H1 (cell line): ENCODE results near the gene SAA2. TPM values are rescaled to one million over a fixed set of nuclear protein-coding genes. Genes with fewer than 3 reads are reported as not detected.

ENCODE experiments used
- CTCF ChIA-PET: fragments of 300-600 bp; sonication (Branson Sonifier 250); formaldehyde crosslinking; loops from one replicate; lab custom pipeline; 2021; ENCODE audit not compliant: partially characterized antibody; lab: Charles Lee
- POLR2A ChIA-PET: fragments of 300-600 bp; sonication (Branson Sonifier 250); formaldehyde crosslinking; loops from one replicate; lab custom pipeline; 2021; ENCODE audit warnings: inconsistent platforms; ENCODE audit not compliant: partially characterized antibody; lab: Charles Lee
- DNase-seq, 2 experiments: peaks; one replicate each; pipeline versions ENCODE4 v3.0.0 to v3.0.0-alpha.2; 2010 to 2022; ENCODE audit warnings: low spot score in 2 of 2, low read depth in 1 of 2, mixed read lengths in 1 of 2
- FAIRE-seq: peaks from 2 replicates; lab custom pipeline; 2011; peaks lifted over from hg19 to GRCh38; lab: Jason Lieb, UNC
- H2AFZ ChIP-seq: 2 replicates; pipeline ENCODE4 v1.8.1; 2012; ENCODE audit warnings: low read length, inconsistent platforms
- H2AK5ac ChIP-seq: 2 replicates; pipeline ENCODE4 v1.6.1; 2013; ENCODE audit warnings: low read depth, low read length
- H2BK120ac ChIP-seq: replicated peaks from 2 replicates; pipeline ENCODE3; 2013; ENCODE audit warnings: low read depth, low read length, inconsistent platforms
- H2BK12ac ChIP-seq: 2 replicates; pipeline ENCODE4 v1.6.1; 2013; ENCODE audit warnings: low read depth, low read length
- H2BK15ac ChIP-seq: 2 replicates; pipeline ENCODE4 v1.6.1; 2013; ENCODE audit warnings: low read length
- H2BK20ac ChIP-seq: 2 replicates; pipeline ENCODE4 v1.6.1; 2013; ENCODE audit warnings: low read length
- H2BK5ac ChIP-seq: 2 replicates; pipeline ENCODE4 v1.6.1; 2013; ENCODE audit warnings: low read depth, low read length
- H3K14ac ChIP-seq: 2 replicates; pipeline ENCODE4 v1.6.1; 2013; ENCODE audit warnings: inconsistent platforms; ENCODE audit not compliant: insufficient read length
- H3K18ac ChIP-seq: 2 replicates; pipeline ENCODE4 v1.6.1; 2013; ENCODE audit warnings: low read length; ENCODE audit errors: extremely low read depth
- H3K23ac ChIP-seq: 2 replicates; pipeline ENCODE4 v1.6.1; 2013; ENCODE audit warnings: inconsistent platforms; ENCODE audit not compliant: insufficient read length
- H3K23me2 ChIP-seq: 2 replicates; pipeline ENCODE4 v1.6.1; 2013; ENCODE audit warnings: low read depth, low read length
- H3K27ac ChIP-seq: 2 replicates; pipeline ENCODE4 v1.6.1; 2011; ENCODE audit warnings: low read depth, low read length, inconsistent platforms
- H3K27me3 ChIP-seq, 4 experiments: replicated peaks in 1 of 4; 1 replicate in 1 of 4; 2 replicates in 3 of 4; pipeline versions ENCODE4 v1.6.1 to v1.8.1; 2011 to 2013; ENCODE audit warnings: low read length in 3 of 4, mild to moderate bottlenecking in 3 of 4, inconsistent platforms in 2 of 4, mixed read lengths in 2 of 4, moderate library complexity in 1 of 4; ENCODE audit not compliant: control insufficient read depth in 3 of 4, insufficient read depth in 3 of 4; ENCODE audit errors: extremely low read depth in 1 of 4
- H3K36me3 ChIP-seq, 4 experiments: 2 replicates each; pipeline versions ENCODE4 v1.6.1 to v1.8.1; 2011 to 2013; ENCODE audit warnings: mild to moderate bottlenecking in 4 of 4, low read length in 3 of 4, moderate library complexity in 2 of 4, control low read depth in 1 of 4, inconsistent platforms in 1 of 4; ENCODE audit not compliant: insufficient read depth in 4 of 4, control insufficient read depth in 2 of 4
- H3K4ac ChIP-seq: replicated peaks from 2 replicates; pipeline ENCODE3; 2013; ENCODE audit warnings: low read length, low read depth, mixed read lengths, inconsistent platforms; ENCODE audit not compliant: insufficient read length
- H3K4me1 ChIP-seq, 4 experiments: replicated peaks in 1 of 4; 1 replicate in 1 of 4; 2 replicates in 3 of 4; pipeline versions ENCODE4 v1.6.1 to v1.8.1; 2011 to 2013; ENCODE audit warnings: low read length in 3 of 4, inconsistent platforms in 2 of 4, mixed read lengths in 1 of 4; ENCODE audit not compliant: insufficient read depth in 4 of 4, control insufficient read depth in 3 of 4
- H3K4me2 ChIP-seq, 2 experiments: 2 replicates each; pipeline versions ENCODE4 v1.6.1 to v1.8.1; 2011 to 2013; ENCODE audit warnings: low read depth in 2 of 2, low read length in 2 of 2, control low read depth in 1 of 2, inconsistent platforms in 1 of 2, mild to moderate bottlenecking in 1 of 2; ENCODE audit not compliant: insufficient read depth in 1 of 2
- H3K4me3 ChIP-seq, 4 experiments: fragments of 200-600, 300-600 bp in 1 of 4; sonication (generic), shearing (Covaris generic), sonication (Bioruptor Twin) in 1 of 4; 2 replicates each; pipeline versions ENCODE4 v1.5.1 to v1.8.1; 2011 to 2016; ENCODE audit warnings: low read length in 4 of 4, low read depth in 3 of 4, control low read depth in 2 of 4, inconsistent platforms in 2 of 4, mild to moderate bottlenecking in 2 of 4, mixed read lengths in 1 of 4, moderate library complexity in 1 of 4; ENCODE audit not compliant: insufficient read depth in 2 of 4; ENCODE audit errors: extremely low read depth in 1 of 4
- H3K56ac ChIP-seq: replicated peaks from 2 replicates; pipeline ENCODE3; 2013; ENCODE audit warnings: low read depth, mild to moderate bottlenecking, mixed read lengths, low read length, inconsistent platforms; ENCODE audit not compliant: insufficient read length
- H3K79me1 ChIP-seq: 2 replicates; pipeline ENCODE4 v1.6.1; 2013; ENCODE audit warnings: low read depth, low read length, control low read depth
- H3K79me2 ChIP-seq, 2 experiments: 2 replicates each; pipeline versions ENCODE4 v1.6.1 to v1.8.1; 2012 to 2013; ENCODE audit warnings: low read length in 2 of 2, mild to moderate bottlenecking in 2 of 2, inconsistent platforms in 1 of 2; ENCODE audit not compliant: insufficient read depth in 2 of 2, control insufficient read depth in 1 of 2
- H3K9ac ChIP-seq, 4 experiments: replicated peaks in 1 of 4; 1 replicate in 1 of 4; 2 replicates in 3 of 4; pipeline versions ENCODE4 v1.6.1 to v1.8.1; 2011 to 2013; ENCODE audit warnings: low read depth in 3 of 4, low read length in 3 of 4, control low read depth in 2 of 4, mild to moderate bottlenecking in 2 of 4, moderate library complexity in 2 of 4, inconsistent platforms in 1 of 4; ENCODE audit errors: extremely low read depth in 1 of 4
- H3K9me3 ChIP-seq, 2 experiments: 2 replicates each; pipeline versions ENCODE4 v1.6.1 to v1.8.1; 2012 to 2013; ENCODE audit warnings: mild to moderate bottlenecking in 2 of 2, moderate library complexity in 2 of 2, control low read depth in 1 of 2, inconsistent platforms in 1 of 2, low read depth in 1 of 2, low read length in 1 of 2, mixed read lengths in 1 of 2; ENCODE audit not compliant: insufficient read depth in 2 of 2
- H4K20me1 ChIP-seq, 2 experiments: replicated peaks in 1 of 2; 2 replicates each; pipeline versions ENCODE3 to v1.8.1; 2011 to 2013; ENCODE audit warnings: inconsistent platforms in 2 of 2, low read length in 2 of 2, mild to moderate bottlenecking in 1 of 2; ENCODE audit not compliant: insufficient read depth in 2 of 2, control insufficient read depth in 1 of 2
- H4K5ac ChIP-seq: 2 replicates; pipeline ENCODE4 v1.6.1; 2013; ENCODE audit warnings: low read length, low read depth, mixed read lengths, inconsistent platforms; ENCODE audit not compliant: insufficient read length
- H4K8ac ChIP-seq: 2 replicates; pipeline ENCODE4 v1.8.0; 2013; ENCODE audit warnings: mild to moderate bottlenecking, moderate library complexity, low read length, inconsistent platforms; ENCODE audit not compliant: insufficient read depth; ENCODE audit errors: extremely low read depth
- H4K91ac ChIP-seq: replicated peaks from 2 replicates; pipeline ENCODE3; 2013; ENCODE audit warnings: low read length, mixed read lengths, inconsistent platforms; ENCODE audit not compliant: insufficient read length
- CBX8 ChIP-seq: fragments of 300-800, 300-1000 bp; sonication (generic); IDR thresholded peaks from 2 replicates; pipeline ENCODE4 v1.7.1; 2016; ENCODE audit warnings: low read depth, low read length, borderline replicate concordance
- CHD2 ChIP-seq: IDR thresholded peaks from 2 replicates; pipeline ENCODE4 v1.6.1; 2012; ENCODE audit warnings: low read length, improper control_type of control experiment
- CTCF ChIP-seq, 3 experiments: IDR thresholded peaks; 1 replicate in 2 of 3; 2 replicates in 1 of 3; pipeline versions ENCODE4 v1.5.1 to v1.6.1; 2011; ENCODE audit warnings: low read length in 3 of 3, mild to moderate bottlenecking in 3 of 3, inconsistent platforms in 2 of 3, low read depth in 1 of 3, moderate library complexity in 1 of 3; ENCODE audit not compliant: insufficient read depth in 1 of 3; ENCODE audit errors: control extremely low read depth in 1 of 3
- FOSL1 ChIP-seq: IDR thresholded peaks from 2 replicates; pipeline ENCODE4 v1.6.1; 2011; ENCODE audit warnings: mild to moderate bottlenecking, low read depth, low read length, moderate library complexity; ENCODE audit not compliant: insufficient read depth
- POLR2AphosphoS5 ChIP-seq: IDR thresholded peaks from 2 replicates; pipeline ENCODE4 v1.6.1; 2011; ENCODE audit warnings: low read depth, low read length
- RFX5 ChIP-seq: IDR thresholded peaks from 2 replicates; pipeline ENCODE4 v1.6.1; 2011; ENCODE audit warnings: low read depth, low read length, improper control_type of control experiment, borderline replicate concordance
- SUZ12 ChIP-seq: fragments of 200-600 bp; sonication (generic); IDR thresholded peaks from 2 replicates; pipeline ENCODE4 v1.6.1; 2012; ENCODE audit warnings: mild to moderate bottlenecking, inconsistent platforms, low read length, moderate library complexity, mixed read lengths
- WGBS, 2 experiments: shearing (Covaris generic) in 1 of 2; methylation state at CpG; one replicate each; pipeline versions ENCODE4 v1.1.6 to v1.1.7; 2013 to 2015; ENCODE audit warnings: low lambda C conversion rate in 2 of 2, mixed read lengths in 2 of 2, inconsistent platforms in 1 of 2, low coverage in 1 of 2, missing lambda C conversion rate in 1 of 2; ENCODE audit not compliant: insufficient replicate concordance in 2 of 2, insufficient coverage in 1 of 2, insufficient read length in 1 of 2; ENCODE audit errors: extremely low coverage in 1 of 2, missing lambda C conversion rate in 1 of 2; 5-methylcytosine and 5-hydroxymethylcytosine counted together
- polyA plus RNA-seq, 7 experiments: library from polyadenylated mRNA; depleted of rRNA in 3 of 7; stranded (reverse) in 5 of 7; unstranded in 2 of 7; fragments of >200 nt in 5 of 7; fragments of 200-250 nt in 2 of 7; gene quantifications; 1 replicate in 5 of 7; 2 replicates in 1 of 7; 4 replicates in 1 of 7; pipeline versions ENCODE4 v1.2.1 to v1.2.3, GENCODE V29; 2011 to 2013; ENCODE audit warnings: missing spikeins in 2 of 7, mixed read lengths in 2 of 7
- total RNA-seq: library from RNA; stranded (reverse); fragmentation: NEBNext Ultra II Directional; extraction: Animal tissue kit (Norgen Biotek cat#: 25700); gene quantifications from 2 replicates; pipeline ENCODE4 v1.2.1, GENCODE V29; 2021

Gene SAA2
- total and polyA plus RNA-seq, 2 of the 8 experiments (the other 6 are each of a cell fraction or from before 2014, with no cell fraction given) = not detected

GRCh38 chr11:18261721-18262120 lies 13.3 kb upstream of the SAA2 start:
- POLR2A ChIA-PET = interaction anchor here (1.5 kb wide), 1 partner anchor 14 kb away, joined by 5 read pairs; no protein-coding TSS in a partner anchor
- no peak for TF ChIP-seq CHD2
- no peak for TF ChIP-seq RFX5
- TF ChIP-seq FOSL1 = no peak
- TF ChIP-seq CBX8 = no peak
- no peak for TF ChIP-seq SUZ12
- TF ChIP-seq POLR2AphosphoS5 = no peak
- TF ChIP-seq CTCF (IDR thresholded peaks at IDR 0.05; ENCODE audit: control extremely low read depth in 1 of 3, insufficient read depth in 1 of 3, low read depth in 1 of 3, low read length in 3 of 3) = no peak
- no peaks in the 10 kb centered on the region for H3K27me3 ChIP-seq

More at GRCh38 chr11:18261721-18262120, 13.3 kb upstream of the SAA2 start:
- no peaks in the 10 kb centered on the region; a peak in 1 of 4 replicates for H3K9me3 ChIP-seq
- no peaks in the 10 kb centered on the region for H3K79me1 ChIP-seq
- H3K23ac ChIP-seq = no peak overlapping the region
- no peak overlapping the region for H4K91ac ChIP-seq
- no peaks in the 10 kb centered on the region for H4K20me1 ChIP-seq
- CTCF ChIA-PET = no interaction called here
- no peak overlapping the region for H2BK12ac ChIP-seq
- H3K23me2 ChIP-seq = no peaks in the 10 kb centered on the region; the same call in 1 of the 2 replicates
- no peak overlapping the region for H3K4me3 ChIP-seq
- H2BK20ac ChIP-seq = no peak overlapping the region
- no peak overlapping the region for H2AFZ ChIP-seq
- H3K4me2 ChIP-seq = no peak overlapping the region
- no peak overlapping the region for H2BK120ac ChIP-seq
- no peak overlapping the region for H3K14ac ChIP-seq
- no peak overlapping the region for H2BK15ac ChIP-seq
- no peaks in the 10 kb centered on the region for H3K79me2 ChIP-seq
- no peak overlapping the region for H2AK5ac ChIP-seq
- no peak overlapping the region for H3K18ac ChIP-seq
- H3K4ac ChIP-seq = no peak overlapping the region
- H3K56ac ChIP-seq = no peak overlapping the region
- H3K4me1 ChIP-seq = no peaks in the 10 kb centered on the region
- no peak overlapping the region for H2BK5ac ChIP-seq
- H4K5ac ChIP-seq = no peak overlapping the region
- no peak overlapping the region for H3K9ac ChIP-seq
- WGBS, 2 experiments = 96% methylated on average over 14 of the region's 14 CpGs; no CpG with 5 or more reads in 1 of the 2 experiments
- H4K8ac ChIP-seq = no peak overlapping the region
- FAIRE-seq (no peak), DNase-seq (no peak)
- no peaks in the 10 kb centered on the region for H3K36me3 ChIP-seq
- H3K27ac ChIP-seq = no peak overlapping the region
